GM19035 (cell line): ENCODE results near the gene FGF12.

Experiments used
- ATAC-seq: cut with Tn5 transposase; IDR thresholded peaks from one replicate; pipeline ENCODE4 v1.9.1; 2021; ENCODE audit not compliant: unreplicated experiment

The FGF12 gene

GRCh38 chr3:192417559-192418055 lies 309.7 kb downstream of the FGF12 start:
- no peak for ATAC-seq

- ATAC-seq, result no peak
Measured at GRCh38 chr3:192417017-192417416, 310.3 kb downstream of the FGF12 start.

- no peak for ATAC-seq
Measured at GRCh38 chr3:192413461-192413860, 313.9 kb downstream of the FGF12 start.

- no peak for ATAC-seq
Measured at GRCh38 chr3:192410684-192410960, 316.7 kb downstream of the FGF12 start.

- peak; percentile 39 for ATAC-seq
Measured at GRCh38 chr3:192409838-192410683, 317.3 kb downstream of the FGF12 start.

GRCh38 chr3:192409201-192409837 lies 318.0 kb downstream of the FGF12 start:
- peak; percentile 61 for ATAC-seq

GRCh38 chr3:192408647-192409200 lies 318.6 kb downstream of the FGF12 start:
- ATAC-seq, result no peak

- ATAC-seq, result no peak
Measured at GRCh38 chr3:192408007-192408646, 319.2 kb downstream of the FGF12 start.

GRCh38 chr3:192399767-192400166 lies 327.6 kb downstream of the FGF12 start:
- ATAC-seq, result no peak

- ATAC-seq, result no peak
Measured at GRCh38 chr3:192397012-192397411, 330.3 kb downstream of the FGF12 start.

- no peak for ATAC-seq
Measured at GRCh38 chr3:192395506-192395905, 331.8 kb downstream of the FGF12 start.

GRCh38 chr3:192392986-192393385 lies 334.4 kb downstream of the FGF12 start:
- no peak for ATAC-seq

GRCh38 chr3:192382861-192383260 lies 344.5 kb downstream of the FGF12 start:
- ATAC-seq, result no peak

- no peak for ATAC-seq
Measured at GRCh38 chr3:192373586-192373985, 353.8 kb downstream of the FGF12 start.

- ATAC-seq, result no peak
Measured at GRCh38 chr3:192373032-192373431, 354.3 kb downstream of the FGF12 start.

- ATAC-seq, result no peak
Measured at GRCh38 chr3:192372616-192373015, 354.7 kb downstream of the FGF12 start.

- no peak for ATAC-seq
Measured at GRCh38 chr3:192371870-192372400, 355.4 kb downstream of the FGF12 start.

- no peak for ATAC-seq
Measured at GRCh38 chr3:192367616-192368015, 359.7 kb downstream of the FGF12 start.

- no peak for ATAC-seq
Measured at GRCh38 chr3:192366916-192367315, 360.4 kb downstream of the FGF12 start.

GRCh38 chr3:192365571-192365970 lies 361.8 kb downstream of the FGF12 start:
- no peak for ATAC-seq

GRCh38 chr3:192364316-192364715 lies 363.0 kb downstream of the FGF12 start:
- no peak for ATAC-seq
